ENCODE measurements around the gene FTO. TPM values are rescaled to one million over a fixed set of nuclear protein-coding genes. Genes with fewer than 3 reads are reported as not detected.

Gene FTO
- total RNA-seq, 4 donors from 2014 or later: 21.3 to 50.5 (median 40.8) TPM

GRCh38 chr16:54060599-54061421, 356.9 kb downstream of the FTO start:
- no peak overlapping the region for H3K27ac ChIP-seq
- H3K4me1 ChIP-seq: no peaks in the 10 kb centered on the region
- WGBS, 2 donors (ENCODE audit: low coverage in 1 of 2): 78 to 80% methylated on average over 10 of the region's 10 CpGs
- no peaks in the 10 kb centered on the region for H3K9me3 ChIP-seq
- TF ChIP-seq CTCF (IDR thresholded peaks at IDR 0.05) (no peak), POLR2AphosphoS5 (IDR thresholded peaks at IDR 0.05) (no peak), POLR2A (IDR thresholded peaks at IDR 0.05) (no peak), EP300 (IDR thresholded peaks at IDR 0.05; ENCODE audit: low read depth) (no peak)
- intact Hi-C loops (cut with DNase I; ENCODE audit: low total_unique reads): no loop called here
- H3K4me3 ChIP-seq: no peak overlapping the region
- no peaks in the 10 kb centered on the region for H3K27me3 ChIP-seq
- H3K36me3 ChIP-seq: no peaks in the 10 kb centered on the region
- in situ Hi-C loops (cut with MboI; ENCODE audit: low pct_ligation_motif_present in 1 of 4, low pct_unique_long_range_greater_than_20kb in 1 of 4, low sequenced_read_pairs in 3 of 4): no loop called here
- DNase-seq: no peak

GRCh38 chr16:54061454-54061853, 357.5 kb downstream of the FTO start:
- Histone ChIP-seq H3K4me1 (peaks cover 0 to 2% (median 0%) of the 10 kb centered on the region in 4 donors), H3K4me3 (no peak overlapping the region), H3K27ac (no peak overlapping the region), H3K27me3 (no peaks in the 10 kb centered on the region), H3K36me3 (no peaks in the 10 kb centered on the region), H3K9me3 (no peaks in the 10 kb centered on the region)
- in situ Hi-C loops (cut with MboI; ENCODE audit: low pct_ligation_motif_present in 1 of 4, low pct_unique_long_range_greater_than_20kb in 1 of 4, low sequenced_read_pairs in 3 of 4): no loop called here
- intact Hi-C loops (cut with DNase I; ENCODE audit: low total_unique reads): no loop called here
- 92 to 100% methylated on average over 1 to 6 of the region's 6 CpGs for WGBS, 2 donors (ENCODE audit: low coverage in 1 of 2)
- TF ChIP-seq POLR2AphosphoS5 (IDR thresholded peaks at IDR 0.05): no peak
- no peak for TF ChIP-seq EP300 (IDR thresholded peaks at IDR 0.05; ENCODE audit: low read depth)
- TF ChIP-seq POLR2A (IDR thresholded peaks at IDR 0.05): no peak
- TF ChIP-seq CTCF (IDR thresholded peaks at IDR 0.05): no peak
- DNase-seq: no peak

GRCh38 chr16:54062361-54063278, 358.7 kb downstream of the FTO start:
- no peak overlapping the region for H3K27ac ChIP-seq
- in situ Hi-C loops (cut with MboI; ENCODE audit: low pct_ligation_motif_present in 1 of 4, low pct_unique_long_range_greater_than_20kb in 1 of 4, low sequenced_read_pairs in 3 of 4): no loop called here
- H3K4me3 ChIP-seq: no peak overlapping the region

More at GRCh38 chr16:54062361-54063278, 358.7 kb downstream of the FTO start:
- intact Hi-C loops (cut with DNase I; ENCODE audit: low total_unique reads): no loop called here
- no peaks in the 10 kb centered on the region for H3K27me3 ChIP-seq
- no peak for DNase-seq
- H3K4me1 ChIP-seq: peaks cover 0 to 14% (median 2%) of the 10 kb centered on the region in 4 donors
- no peaks in the 10 kb centered on the region for H3K9me3 ChIP-seq
- WGBS, 2 donors (ENCODE audit: low coverage in 1 of 2): 77 to 87% methylated on average over 6 to 13 of the region's 13 CpGs
- TF ChIP-seq CTCF (IDR thresholded peaks at IDR 0.05) (no peak), POLR2A (IDR thresholded peaks at IDR 0.05) (no peak), EP300 (IDR thresholded peaks at IDR 0.05; ENCODE audit: low read depth) (no peak), POLR2AphosphoS5 (IDR thresholded peaks at IDR 0.05) (no peak)
- H3K36me3 ChIP-seq: no peaks in the 10 kb centered on the region
